Activated CD4-positive, alpha-beta T cell treated with anti-CD3 and anti-CD28 coated beads, Interleukin-2, amount 50 U/mL, for 1 hour (primary cell): ENCODE measurements around the gene ASAP2.

ENCODE experiments used
- DNase-seq: peaks from one replicate; pipeline ENCODE4 v3.0.0-alpha.2; 2020

ASAP2 gene

GRCh38 chr2:9205963-9206948 is at the start of gene ASAP2:
Gene ASAP2, plus strand, starts transcription at chr2:9206812. Its CDS starts 293 bp downstream, at chr2:9207105.
- DNase-seq: peak; percentile 4

- DNase-seq: no peak
Measured at GRCh38 chr2:9158786-9159779, 47.5 kb upstream of the ASAP2 start.

GRCh38 chr2:9160732-9161131 is 45.9 kb upstream of the ASAP2 start:
- DNase-seq: no peak

GRCh38 chr2:9162841-9163240 is 43.8 kb upstream of the ASAP2 start:
- no peak for DNase-seq

GRCh38 chr2:9163306-9164111 is 43.1 kb upstream of the ASAP2 start:
- no peak for DNase-seq

GRCh38 chr2:9164112-9164608 is 42.5 kb upstream of the ASAP2 start:
- DNase-seq: no peak

- no peak for DNase-seq
Measured at GRCh38 chr2:9165625-9166024, 41.0 kb upstream of the ASAP2 start.

- no peak for DNase-seq
Measured at GRCh38 chr2:9166579-9167377, 39.8 kb upstream of the ASAP2 start.

GRCh38 chr2:9167718-9168657 is 38.6 kb upstream of the ASAP2 start:
- DNase-seq: no peak

- no peak for DNase-seq
Measured at GRCh38 chr2:9168821-9169221, 37.8 kb upstream of the ASAP2 start.

- no peak for DNase-seq
Measured at GRCh38 chr2:9169349-9170107, 37.1 kb upstream of the ASAP2 start.

GRCh38 chr2:9170458-9171130 is 36.0 kb upstream of the ASAP2 start:
- no peak for DNase-seq

GRCh38 chr2:9174771-9175437 is 31.7 kb upstream of the ASAP2 start:
- DNase-seq: no peak

GRCh38 chr2:9178110-9178903 is 28.3 kb upstream of the ASAP2 start:
- no peak for DNase-seq

GRCh38 chr2:9178904-9179571 is 27.6 kb upstream of the ASAP2 start:
- DNase-seq: no peak

GRCh38 chr2:9179572-9180201 is 26.9 kb upstream of the ASAP2 start:
- DNase-seq: no peak
